Epithelial cell of proximal tubule (primary cell): ENCODE data around the gene DDIAS. TPM values are rescaled to one million over a fixed set of nuclear protein-coding genes. Genes with fewer than 3 reads are reported as not detected.
A peak's percentile ranks its signal among the peaks of the same experiment; 100 is the strongest.
"Not testable (repeated sequence)": the region's sequence is repeated elsewhere in the genome, so short reads cannot be mapped to it uniquely, and the experiment has no call there.

Source experiments
- DNase-seq: peaks from one replicate; pipeline ENCODE4 v3.0.0-alpha.2; 2011; ENCODE audit warnings: low read depth
- H3K4me3 ChIP-seq: 2 replicates; pipeline ENCODE4 v1.5.1; 2011; ENCODE audit warnings: low read depth, mild to moderate bottlenecking, low read length
- total RNA-seq: library from RNA; depleted of rRNA; stranded (reverse); fragments of >200 nt; gene quantifications from 2 replicates; pipeline ENCODE4 v1.2.3, GENCODE V29; 2015
- TF ChIP-seq, protein P1 (sequence below): conservative IDR thresholded peaks from 2 replicates; pipeline ENCODE4 v1.5.1; 2012; ENCODE audit warnings: low read depth, mild to moderate bottlenecking, low read length

The DDIAS gene
- total RNA-seq, 1 donor from 2014 or later = 7.1 TPM

DNA sequence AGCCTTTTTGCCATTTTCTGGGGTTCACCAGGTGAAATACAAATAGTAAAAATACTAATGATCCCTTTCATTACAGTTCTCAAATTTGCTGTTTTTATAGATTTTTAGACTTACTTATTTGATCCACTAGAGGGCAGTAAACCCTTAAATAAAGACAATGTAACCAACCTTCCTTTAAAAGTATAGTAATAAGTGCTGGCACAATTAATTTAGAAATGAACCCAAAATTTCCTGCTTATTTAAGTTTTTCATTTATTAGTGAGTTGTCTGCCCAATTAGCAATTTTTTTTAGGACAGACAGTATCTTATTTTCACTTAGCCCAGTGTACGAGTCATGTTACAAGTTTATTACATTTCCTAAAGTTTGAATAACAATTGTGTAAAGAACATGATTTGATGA lies 4.7 kb downstream of the DDIAS start:
- H3K4me3 ChIP-seq = no peak overlapping the region
- no peak for DNase-seq
- TF ChIP-seq, protein P1, sequence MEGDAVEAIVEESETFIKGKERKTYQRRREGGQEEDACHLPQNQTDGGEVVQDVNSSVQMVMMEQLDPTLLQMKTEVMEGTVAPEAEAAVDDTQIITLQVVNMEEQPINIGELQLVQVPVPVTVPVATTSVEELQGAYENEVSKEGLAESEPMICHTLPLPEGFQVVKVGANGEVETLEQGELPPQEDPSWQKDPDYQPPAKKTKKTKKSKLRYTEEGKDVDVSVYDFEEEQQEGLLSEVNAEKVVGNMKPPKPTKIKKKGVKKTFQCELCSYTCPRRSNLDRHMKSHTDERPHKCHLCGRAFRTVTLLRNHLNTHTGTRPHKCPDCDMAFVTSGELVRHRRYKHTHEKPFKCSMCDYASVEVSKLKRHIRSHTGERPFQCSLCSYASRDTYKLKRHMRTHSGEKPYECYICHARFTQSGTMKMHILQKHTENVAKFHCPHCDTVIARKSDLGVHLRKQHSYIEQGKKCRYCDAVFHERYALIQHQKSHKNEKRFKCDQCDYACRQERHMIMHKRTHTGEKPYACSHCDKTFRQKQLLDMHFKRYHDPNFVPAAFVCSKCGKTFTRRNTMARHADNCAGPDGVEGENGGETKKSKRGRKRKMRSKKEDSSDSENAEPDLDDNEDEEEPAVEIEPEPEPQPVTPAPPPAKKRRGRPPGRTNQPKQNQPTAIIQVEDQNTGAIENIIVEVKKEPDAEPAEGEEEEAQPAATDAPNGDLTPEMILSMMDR = peak; percentile 52

DNA sequence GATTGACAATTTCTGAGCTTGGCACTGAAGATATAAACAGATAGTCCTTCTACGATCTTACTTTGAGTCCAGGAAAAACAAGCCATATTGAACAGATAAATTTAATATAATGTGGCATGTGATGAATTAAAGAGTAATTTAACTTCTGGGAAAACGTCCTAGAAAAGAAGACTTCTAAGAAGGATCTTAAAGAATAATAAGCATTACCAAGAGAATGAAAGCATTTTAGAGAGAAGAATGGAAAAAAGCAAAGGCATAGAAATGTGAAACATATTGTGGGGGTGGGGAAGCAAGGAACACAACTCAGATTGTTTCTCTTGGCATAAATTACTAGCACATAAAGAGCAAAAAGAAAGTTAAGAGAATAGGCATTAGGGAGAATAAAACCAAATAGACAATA lies 5.4 kb downstream of the DDIAS start:
- TF ChIP-seq, protein P1 = no peak
- DNase-seq = no peak
- no peak overlapping the region for H3K4me3 ChIP-seq

DNA sequence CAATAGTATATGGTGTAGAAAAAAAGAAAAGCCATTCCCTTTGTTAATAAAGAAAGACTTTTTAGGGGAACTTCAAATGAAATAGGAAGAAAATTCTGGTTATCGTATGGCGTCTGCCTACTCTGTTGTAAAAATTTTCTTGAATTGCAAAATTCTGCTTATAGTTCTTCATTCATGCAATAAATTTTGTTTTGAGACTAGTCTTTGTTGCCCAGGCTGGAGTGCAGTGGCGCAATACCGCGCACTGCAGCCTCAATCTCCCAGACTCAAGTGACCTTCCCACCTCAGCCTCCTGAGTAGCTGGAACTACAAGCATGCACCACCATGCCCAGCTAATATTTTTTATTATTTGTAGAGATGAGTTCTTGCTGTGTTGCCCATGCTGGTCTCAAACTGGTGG lies 5.8 kb downstream of the DDIAS start:
- TF ChIP-seq, protein P1 = no peak
- no peak overlapping the region for H3K4me3 ChIP-seq
- no peak for DNase-seq

DNA sequence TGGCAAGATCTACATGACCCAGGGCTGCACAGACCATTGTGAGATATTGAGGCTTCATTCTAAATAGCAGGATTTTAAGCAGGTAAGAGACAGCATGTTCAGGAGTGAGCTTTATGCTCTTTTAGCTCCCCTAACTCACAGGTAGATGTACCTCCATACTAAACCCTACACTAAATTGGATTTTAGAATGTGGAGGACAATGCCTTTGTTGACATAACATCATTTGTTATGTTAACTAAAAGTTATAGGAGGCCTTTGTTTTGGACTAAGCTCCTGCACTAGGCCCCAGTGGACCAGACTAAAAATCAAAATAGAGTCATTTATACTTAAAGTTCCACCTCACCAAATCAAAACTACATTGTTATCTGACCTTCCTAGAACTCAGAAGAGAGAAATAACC lies 6.8 kb downstream of the DDIAS start:
- DNase-seq = no peak
- TF ChIP-seq, protein P1 = no peak

DNA sequence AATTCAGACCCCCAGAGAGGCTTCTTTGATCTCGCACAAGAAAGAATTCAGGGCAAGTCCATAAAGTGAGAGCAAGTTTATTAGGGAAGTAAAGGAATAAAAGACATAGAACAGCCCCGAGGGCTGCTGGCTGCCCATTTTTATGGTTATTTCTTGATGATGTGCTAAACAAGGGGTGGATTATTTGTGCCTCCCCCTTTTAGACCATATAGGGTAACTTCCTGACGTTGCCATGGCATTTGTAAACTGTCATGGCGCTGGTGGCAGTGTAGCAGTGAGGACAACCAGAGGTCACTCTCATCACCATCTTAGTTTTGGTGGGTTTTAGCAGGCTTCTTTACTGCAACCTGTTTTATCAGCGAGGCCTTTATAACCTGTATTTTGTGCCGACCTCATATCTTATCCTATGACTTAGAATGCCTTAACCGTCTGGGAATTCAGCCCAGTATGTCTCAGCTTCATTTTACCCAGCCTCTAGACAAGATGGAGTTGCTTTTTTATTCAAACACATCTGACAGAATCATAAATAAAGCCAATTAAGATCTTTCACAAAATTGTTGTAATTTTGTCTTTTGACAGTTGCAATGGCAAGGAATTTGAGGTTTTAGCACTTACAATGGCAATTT lies 7.6 kb downstream of the DDIAS start:
- no peak for DNase-seq
- no peak overlapping the region for H3K4me3 ChIP-seq

More for the DNA sequence above, 6.8 kb downstream of the DDIAS start:
- no peak overlapping the region for H3K4me3 ChIP-seq

DNA sequence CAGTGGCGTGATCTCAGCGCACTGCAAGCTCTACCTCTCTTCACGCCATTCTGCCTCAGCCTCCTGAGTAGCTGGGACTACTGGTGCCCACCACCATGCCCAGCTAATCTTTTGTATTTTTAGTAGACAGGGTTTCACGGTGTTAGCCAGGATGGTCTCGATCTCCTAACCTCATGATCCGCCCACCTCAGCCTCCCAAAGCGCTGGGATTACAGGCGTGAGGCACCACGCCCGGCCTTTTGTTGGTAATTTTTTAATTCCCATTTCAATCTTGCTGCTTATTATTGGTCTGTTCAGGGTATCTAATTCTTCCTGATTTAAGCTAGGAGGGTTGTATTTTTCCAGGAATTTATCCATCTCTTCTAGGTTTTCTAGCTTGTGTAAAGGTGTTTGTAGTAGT lies 18.2 kb downstream of the DDIAS start:
- DNase-seq, H3K4me3 ChIP-seq: not testable (repeated sequence)

More for the DNA sequence above, 7.6 kb downstream of the DDIAS start:
- TF ChIP-seq, protein P1 = no peak

DNA sequence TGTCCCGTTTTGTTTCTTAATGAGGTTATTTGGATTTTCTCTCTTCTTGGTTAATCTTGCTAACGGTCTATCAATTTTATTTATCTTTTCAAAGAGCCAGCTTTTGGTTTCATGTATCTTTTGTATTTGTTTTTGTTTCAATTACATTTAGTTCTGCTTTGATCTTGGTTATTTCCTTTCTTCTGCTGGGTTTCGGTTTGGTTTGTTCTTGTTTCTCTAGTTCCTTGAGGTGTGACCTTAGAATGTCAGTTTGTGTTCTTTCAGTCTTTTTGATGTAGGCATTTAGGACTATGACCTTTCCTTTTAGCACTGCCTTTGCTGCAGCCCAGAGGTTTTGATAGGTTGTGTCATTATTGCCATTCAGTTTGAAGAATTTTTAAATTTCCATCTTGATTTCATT lies 18.7 kb downstream of the DDIAS start:
- H3K4me3 ChIP-seq, DNase-seq: not testable (repeated sequence)

DNA sequence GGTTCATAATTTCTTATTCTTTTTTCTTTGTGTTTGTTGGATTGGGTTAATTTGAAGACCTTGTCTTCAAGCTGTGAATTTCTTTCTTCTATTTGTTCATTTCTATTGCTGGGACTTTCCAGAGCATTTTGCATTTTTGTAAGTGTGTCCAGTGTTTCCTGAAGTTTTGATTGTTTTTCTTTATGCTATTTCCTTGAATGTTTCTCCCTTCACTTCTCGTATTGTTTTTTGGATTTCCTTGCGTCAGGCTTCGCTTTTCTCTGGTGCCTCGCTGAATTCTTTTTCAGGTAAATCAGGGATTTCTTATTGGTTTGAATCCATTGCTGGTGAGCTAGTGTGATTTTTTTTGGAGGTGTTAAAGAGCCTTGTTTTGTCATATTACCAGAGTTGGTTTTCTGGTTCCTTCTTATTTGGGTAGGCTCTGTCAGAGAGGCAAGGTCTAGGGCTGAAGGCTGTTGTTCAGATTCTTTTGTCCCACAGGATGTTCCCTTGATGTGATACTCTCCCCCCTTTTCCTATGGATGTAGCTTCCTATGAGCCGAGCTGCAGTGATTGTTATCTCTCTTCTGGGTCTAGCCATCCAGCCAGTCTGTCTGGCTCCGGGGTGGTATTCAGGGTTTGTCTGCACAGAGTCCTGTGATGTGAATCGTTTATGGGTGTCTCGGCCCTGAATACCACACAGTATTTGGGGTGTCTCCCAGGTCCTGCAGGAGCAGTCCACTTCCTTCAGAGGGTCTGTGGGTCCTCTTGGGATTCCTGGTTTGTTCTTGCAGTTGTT lies 21.0 kb downstream of the DDIAS start:
- H3K4me3 ChIP-seq, DNase-seq: not testable (repeated sequence)
